HG03175 (cell line): Measurements from ENCODE around the gene RGSL1.
"Not testable (repeated sequence)": the region's sequence is repeated elsewhere in the genome, so short reads cannot be mapped to it uniquely, and the experiment has no call there.

Source experiments
- ATAC-seq: cut with Tn5 transposase; IDR thresholded peaks from one replicate; pipeline ENCODE4 v1.9.1; 2021; ENCODE audit warnings: mild to moderate bottlenecking, moderate library complexity; ENCODE audit not compliant: unreplicated experiment

RGSL1 gene

DNA sequence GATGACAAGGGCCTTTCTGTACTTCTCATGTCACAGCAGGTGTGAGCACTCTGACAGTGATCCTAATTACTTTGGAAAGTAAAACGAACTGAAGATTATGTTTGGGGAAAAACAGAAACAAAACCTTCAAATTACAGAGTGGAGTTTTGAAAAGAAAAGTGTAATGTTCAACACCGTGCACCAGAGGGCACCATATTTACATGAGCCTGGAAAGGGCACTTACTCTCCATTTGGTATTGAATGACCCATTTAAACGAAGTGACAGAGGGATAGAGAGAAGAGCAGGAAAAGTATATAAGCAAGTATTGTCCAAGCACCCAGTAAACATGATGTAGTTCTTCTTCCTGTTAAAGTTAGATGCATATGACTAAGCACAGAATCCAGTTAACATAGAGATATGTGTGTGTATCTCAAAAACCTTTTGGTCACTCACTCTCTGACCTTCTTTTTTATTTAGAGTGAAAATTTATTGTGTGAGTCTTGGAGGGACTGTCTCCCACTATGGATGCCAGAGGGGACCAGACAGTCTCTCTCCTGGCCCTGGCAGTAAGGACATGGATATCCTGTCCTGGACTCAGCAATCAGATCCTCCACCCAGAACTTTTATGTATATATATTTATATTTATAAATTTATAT lies 3.8 kb upstream of the RGSL1 start:
- peak; percentile 60 for ATAC-seq

DNA sequence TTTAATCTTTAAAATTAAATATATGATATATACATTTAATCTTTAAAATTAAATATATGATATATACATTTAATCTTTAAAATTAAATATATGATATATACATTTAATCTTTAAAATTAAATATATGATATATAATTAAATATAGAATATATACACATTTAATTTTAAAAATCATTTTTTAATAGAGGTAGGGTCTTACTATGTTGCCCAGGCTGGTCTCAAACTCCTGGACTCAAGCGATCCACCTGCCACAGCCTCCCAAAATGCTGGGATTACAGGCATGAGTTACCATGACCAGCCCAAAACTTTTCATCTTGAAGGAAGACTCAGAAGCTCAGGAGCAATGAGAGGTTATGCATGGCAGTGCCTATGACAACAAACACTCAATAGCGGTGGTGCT lies 2.8 kb upstream of the RGSL1 start:
- not testable (repeated sequence) for ATAC-seq

DNA sequence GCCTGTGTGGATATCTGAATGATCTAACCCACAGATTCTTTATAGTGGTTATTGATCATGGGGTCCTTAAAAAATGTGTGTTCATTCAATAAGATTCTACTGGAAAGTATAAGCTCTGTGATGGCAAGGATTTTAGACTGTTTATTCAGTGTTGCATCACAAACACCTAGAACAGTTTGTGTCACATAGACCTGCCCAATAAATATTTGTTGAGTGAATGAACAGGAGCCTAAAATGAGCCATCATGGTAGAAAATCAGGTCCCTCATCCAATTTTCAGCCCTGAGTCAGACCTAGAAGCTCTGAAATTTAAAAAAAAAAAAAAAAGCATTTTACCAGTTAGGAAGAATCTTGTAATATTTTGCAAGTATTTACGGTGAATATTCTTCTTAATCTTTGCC lies 2.3 kb upstream of the RGSL1 start:
- no peak for ATAC-seq

GRCh38 chr1:182453631-182454030 lies 3.7 kb downstream of the RGSL1 start:
- ATAC-seq, result no peak

DNA sequence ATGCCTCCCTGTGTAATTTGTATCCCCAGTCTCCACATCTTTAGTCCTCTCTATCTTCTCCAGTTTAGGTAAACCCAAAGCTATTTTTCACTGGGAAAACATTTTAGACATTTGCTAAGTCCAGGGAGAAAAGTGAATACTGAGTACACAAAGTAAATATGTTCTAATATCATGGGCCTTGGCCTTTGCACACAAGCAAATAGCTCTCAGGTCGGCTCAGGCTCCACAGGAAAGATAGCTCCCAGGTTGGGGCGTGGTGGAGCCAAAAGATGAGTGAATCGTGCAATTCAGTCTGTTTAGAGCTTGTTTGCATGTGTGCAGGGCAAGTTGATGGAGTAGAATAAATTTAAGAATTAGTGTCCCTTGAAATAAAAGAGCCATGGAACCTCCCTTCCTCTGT lies 7.9 kb downstream of the RGSL1 start:
- no peak for ATAC-seq

GRCh38 chr1:182459949-182460348 lies 10.0 kb downstream of the RGSL1 start:
- ATAC-seq, result no peak

GRCh38 chr1:182460550-182460951 lies 10.6 kb downstream of the RGSL1 start:
- no peak for ATAC-seq

- ATAC-seq, result no peak
These were observed 23.6 kb downstream of the RGSL1 start for GRCh38 chr1:182473556-182473955.

GRCh38 chr1:182476625-182477024 lies 26.7 kb downstream of the RGSL1 start:
- ATAC-seq, result no peak

DNA sequence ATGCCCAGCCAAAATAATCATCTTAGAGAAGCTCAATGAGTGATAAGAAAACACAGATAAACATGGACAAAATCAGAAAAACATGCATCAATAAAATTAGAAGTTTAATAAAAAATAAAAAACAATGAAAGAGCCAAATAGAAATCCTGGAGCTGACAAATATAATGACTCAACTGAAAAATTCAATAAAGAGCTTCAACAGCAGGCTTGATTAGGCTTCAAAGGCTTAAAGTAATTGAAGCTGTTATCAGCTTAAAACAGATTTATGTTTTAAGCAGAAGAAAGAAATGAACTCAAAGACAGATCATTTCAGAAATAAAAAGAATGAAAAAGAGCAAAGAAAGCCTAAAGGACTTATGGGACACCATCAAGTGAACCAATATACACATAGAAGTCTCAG lies 28.3 kb downstream of the RGSL1 start:
- ATAC-seq, result no peak

GRCh38 chr1:182484067-182484466 lies 34.1 kb downstream of the RGSL1 start:
- peak; percentile 3 for ATAC-seq

DNA sequence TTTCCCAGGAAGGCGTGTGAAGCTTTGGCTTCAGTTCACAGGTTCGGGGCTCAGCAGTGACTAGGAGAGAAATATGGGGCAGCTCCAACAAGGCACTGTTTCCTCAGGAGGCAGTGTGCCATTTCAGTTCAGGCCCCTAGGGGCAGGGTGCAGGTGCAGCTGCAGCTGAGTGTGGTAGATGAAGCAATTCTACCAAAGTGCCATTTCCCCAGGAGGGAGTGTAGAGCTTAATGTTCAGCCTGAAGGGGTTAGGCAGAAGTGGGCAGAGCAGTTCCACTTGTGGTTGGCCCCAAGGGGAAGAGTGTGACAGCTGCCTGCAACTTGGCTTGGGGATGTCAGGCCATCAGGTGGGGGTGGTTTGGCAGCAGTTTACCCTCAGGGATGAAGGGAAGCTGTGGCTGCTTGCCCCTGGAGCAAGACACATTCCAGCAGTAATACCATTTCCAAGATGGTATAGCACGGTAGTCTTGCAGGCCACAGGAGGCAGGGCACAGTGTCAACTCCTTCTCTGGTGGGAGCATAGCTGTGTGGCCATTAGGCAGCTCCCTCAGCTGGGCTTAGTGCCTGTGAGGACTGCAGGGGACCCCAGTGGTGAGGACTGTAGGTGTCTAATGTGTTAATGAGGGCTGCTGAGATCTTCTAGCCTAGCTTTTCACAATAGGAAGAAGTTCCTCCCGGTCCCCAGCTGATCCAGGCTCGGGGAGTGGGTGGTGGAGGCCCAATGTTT lies 34.7 kb downstream of the RGSL1 start:
- peak; percentile 91 for ATAC-seq

DNA sequence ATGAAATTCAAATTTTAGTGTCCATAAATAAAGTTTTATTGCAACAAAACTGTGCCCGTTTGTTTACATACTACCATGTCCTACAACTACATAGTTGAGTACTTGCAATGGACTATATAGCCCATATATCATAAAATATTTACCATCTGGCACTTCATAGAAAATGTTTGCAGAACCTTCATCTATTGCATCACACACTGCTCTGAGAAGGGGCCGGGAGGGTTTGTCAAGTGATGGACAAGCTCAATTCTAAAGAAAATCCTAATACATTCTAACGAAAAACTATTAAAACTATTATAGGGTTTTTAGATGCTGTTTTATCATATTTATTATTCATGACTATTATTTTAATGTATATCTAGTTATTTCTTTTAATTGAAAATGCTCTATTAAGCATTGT lies 35.9 kb downstream of the RGSL1 start:
- ATAC-seq, result no peak

DNA sequence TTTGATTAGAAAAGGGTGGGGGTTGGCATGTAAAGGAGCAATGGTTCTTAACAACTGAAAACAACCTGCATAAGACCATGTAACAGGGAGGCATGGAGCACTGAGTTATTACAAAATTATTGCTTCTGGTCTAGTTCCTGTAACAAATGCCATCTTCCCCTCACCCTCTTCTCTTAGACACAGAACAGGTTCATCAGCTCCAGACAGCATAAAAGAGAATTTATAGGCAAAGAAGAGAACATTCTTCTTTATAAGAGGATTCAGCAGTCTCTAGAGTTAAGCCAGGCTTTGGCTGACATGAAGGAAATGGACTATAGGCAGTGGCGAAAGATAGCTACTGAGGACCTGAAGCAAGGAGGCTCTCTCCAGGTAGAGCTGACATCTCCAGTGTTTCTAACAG lies 38.9 kb downstream of the RGSL1 start:
- ATAC-seq, result no peak

DNA sequence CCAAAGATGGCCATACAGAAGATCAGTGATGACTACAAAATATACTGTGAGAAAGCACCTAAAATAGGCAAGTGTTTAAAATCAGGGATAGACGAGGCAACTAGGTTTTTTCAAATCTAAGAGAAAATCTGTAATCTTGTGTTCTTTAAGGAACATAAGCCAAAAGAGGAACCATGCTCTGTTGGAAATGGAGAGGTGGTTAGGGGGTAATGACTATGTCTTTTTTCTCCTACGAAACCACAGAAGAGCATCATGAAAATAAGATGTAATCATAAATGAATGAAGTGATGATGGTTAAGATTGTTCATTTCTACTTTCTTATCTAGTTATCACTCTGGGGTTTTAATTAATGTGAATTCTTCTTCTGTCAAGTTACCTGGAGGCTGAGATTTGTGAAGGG lies 43.1 kb downstream of the RGSL1 start:
- no peak for ATAC-seq

- no peak for ATAC-seq
These were observed 45.1 kb downstream of the RGSL1 start for GRCh38 chr1:182495002-182495401.

- ATAC-seq, result no peak
These were observed 45.7 kb downstream of the RGSL1 start for GRCh38 chr1:182495693-182496092.

- no peak for ATAC-seq
These were observed 57.7 kb downstream of the RGSL1 start for GRCh38 chr1:182507685-182508084.

- no peak for ATAC-seq
These were observed 65.6 kb downstream of the RGSL1 start for GRCh38 chr1:182515556-182515955.

DNA sequence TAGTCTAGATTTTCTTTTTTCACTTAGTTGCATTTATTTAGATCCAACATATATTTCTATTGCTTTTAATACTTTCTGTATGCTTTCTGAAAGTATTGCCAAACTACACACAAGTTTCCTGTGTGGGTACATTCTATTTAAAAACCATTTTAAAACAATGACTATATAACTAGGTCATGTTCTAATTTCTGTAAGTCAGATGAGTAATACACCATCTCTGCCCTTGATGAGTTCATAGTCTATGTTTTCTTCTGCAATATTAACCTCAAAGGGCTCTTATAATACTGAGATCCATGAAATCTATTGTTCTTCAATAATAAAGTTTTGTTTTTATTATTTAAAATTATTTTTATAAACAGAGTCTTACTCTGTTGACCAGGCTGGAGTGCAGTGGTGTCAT lies 70.8 kb downstream of the RGSL1 start:
- ATAC-seq, result no peak

DNA sequence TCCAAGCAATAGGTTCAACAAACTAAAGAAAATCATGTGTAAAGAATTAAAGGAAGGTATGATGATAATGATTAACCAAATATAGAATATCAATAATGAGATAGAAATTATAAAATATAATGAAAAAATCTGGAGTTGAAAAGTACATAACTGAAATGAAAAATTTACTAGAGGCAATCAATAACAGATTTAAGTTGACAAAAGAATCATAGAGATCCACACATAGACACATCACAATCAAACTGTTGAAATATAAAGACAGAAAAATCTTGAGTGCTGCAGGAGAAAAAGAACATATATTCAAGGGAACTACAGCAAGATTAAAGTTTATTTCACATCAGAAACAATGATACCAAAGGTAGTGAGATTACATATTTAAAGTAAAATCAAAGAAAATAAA lies 75.4 kb downstream of the RGSL1 start:
- ATAC-seq, result no peak

- no peak for ATAC-seq
These were observed 77.7 kb downstream of the RGSL1 start for GRCh38 chr1:182527680-182528079.

GRCh38 chr1:182528206-182528605 lies 78.3 kb downstream of the RGSL1 start:
- ATAC-seq, result not testable (repeated sequence)
